Parietal lobe (tissue), 1 donor: ENCODE results near the gene GPR3. TPM values are rescaled to one million over a fixed set of nuclear protein-coding genes. Genes with fewer than 3 reads are reported as not detected.

Source experiments
- total RNA-seq: library from RNA; depleted of rRNA; stranded (reverse); fragments of >200 nt; gene quantifications from one replicate; pipeline ENCODE4 v1.2.3, GENCODE V29; 2014

GPR3 gene
- total RNA-seq: 0.31 TPM

GRCh38 chr1:27392096-27392777 is at the start of gene GPR3:
TSS of gene GPR3 (plus strand) at chr1:27392622. CDS start at chr1:27393799, 1,177 bp downstream.

GRCh38 chr1:27366411-27367159 is 25.8 kb upstream of the GPR3 start, which contains the start of gene MAP3K6:
TSS of gene MAP3K6 (minus strand) at chr1:27366961. CDS start at chr1:27366597, 364 bp downstream.

GRCh38 chr1:27374362-27375086 is 17.9 kb upstream of the GPR3 start, which contains the start of gene FCN3:
TSS of gene FCN3 (minus strand) at chr1:27374824. CDS start at chr1:27374818, 6 bp downstream.

GRCh38 chr1:27383039-27383605 is 9.3 kb upstream of the GPR3 start, which contains the start of gene CD164L2:
TSS of gene CD164L2 (minus strand) at chr1:27383333. CDS start at chr1:27383239, 94 bp downstream.

Other genes starting within 250 kb of the GPR3 start
- gene SLC9A1, start 237.5 kb upstream of the GPR3 start, total RNA-seq: 2.2 TPM
- gene WDTC1, start 158.0 kb upstream of the GPR3 start, total RNA-seq: 31.0 TPM
- 23.8 TPM for gene TMEM222, start 70.5 kb upstream of the GPR3 start, total RNA-seq
- gene SYTL1, start 50.6 kb upstream of the GPR3 start, total RNA-seq: not detected
- 2.5 TPM for gene MAP3K6, start 25.7 kb upstream of the GPR3 start, total RNA-seq
- gene FCN3, start 17.8 kb upstream of the GPR3 start, total RNA-seq: not detected
- gene CD164L2, start 9.3 kb upstream of the GPR3 start, total RNA-seq: not detected
- 10.0 TPM for gene WASF2, start 97.5 kb downstream of the GPR3 start, total RNA-seq
- 27.2 TPM for gene AHDC1, start 211.5 kb downstream of the GPR3 start, total RNA-seq
- gene FGR, start 242.6 kb downstream of the GPR3 start, total RNA-seq: 0.31 TPM